ENCODE measurements around the gene TDRD12.
"Not testable (repeated sequence)": the region's sequence is repeated elsewhere in the genome, so short reads cannot be mapped to it uniquely, and the experiment has no call there.

DNA sequence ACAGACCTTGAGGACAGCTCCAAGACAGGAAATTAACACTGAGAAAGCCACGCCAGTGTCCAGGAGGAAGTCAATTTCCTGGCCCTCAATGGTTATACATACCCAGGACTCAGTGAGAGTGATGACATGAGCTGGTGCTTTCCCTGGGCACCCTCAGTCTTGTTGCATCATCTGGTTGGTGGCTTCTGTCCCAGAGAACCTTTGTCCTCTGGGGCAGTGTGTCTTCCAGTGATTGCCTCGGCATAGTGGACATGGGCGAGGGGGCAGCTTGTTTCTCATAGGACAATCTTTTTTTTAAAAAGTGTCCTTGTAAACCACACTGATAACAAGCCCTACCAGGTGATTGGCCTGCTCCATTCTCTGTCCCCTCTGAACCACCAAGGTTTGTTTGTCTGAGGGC is 22.8 kb upstream of the TDRD12 start:
- TF ChIP-seq, protein P1, sequence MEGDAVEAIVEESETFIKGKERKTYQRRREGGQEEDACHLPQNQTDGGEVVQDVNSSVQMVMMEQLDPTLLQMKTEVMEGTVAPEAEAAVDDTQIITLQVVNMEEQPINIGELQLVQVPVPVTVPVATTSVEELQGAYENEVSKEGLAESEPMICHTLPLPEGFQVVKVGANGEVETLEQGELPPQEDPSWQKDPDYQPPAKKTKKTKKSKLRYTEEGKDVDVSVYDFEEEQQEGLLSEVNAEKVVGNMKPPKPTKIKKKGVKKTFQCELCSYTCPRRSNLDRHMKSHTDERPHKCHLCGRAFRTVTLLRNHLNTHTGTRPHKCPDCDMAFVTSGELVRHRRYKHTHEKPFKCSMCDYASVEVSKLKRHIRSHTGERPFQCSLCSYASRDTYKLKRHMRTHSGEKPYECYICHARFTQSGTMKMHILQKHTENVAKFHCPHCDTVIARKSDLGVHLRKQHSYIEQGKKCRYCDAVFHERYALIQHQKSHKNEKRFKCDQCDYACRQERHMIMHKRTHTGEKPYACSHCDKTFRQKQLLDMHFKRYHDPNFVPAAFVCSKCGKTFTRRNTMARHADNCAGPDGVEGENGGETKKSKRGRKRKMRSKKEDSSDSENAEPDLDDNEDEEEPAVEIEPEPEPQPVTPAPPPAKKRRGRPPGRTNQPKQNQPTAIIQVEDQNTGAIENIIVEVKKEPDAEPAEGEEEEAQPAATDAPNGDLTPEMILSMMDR (IDR thresholded peaks at IDR 0.05) = not testable (repeated sequence)
- TF ChIP-seq POLR2A (IDR thresholded peaks at IDR 0.05) = not testable (repeated sequence)

Data from lower leg skin (tissue), 3 donors.